WTC11 (cell line): ENCODE measurements around the gene DTNBP1. TPM values are rescaled to one million over a fixed set of nuclear protein-coding genes. Genes with fewer than 3 reads are reported as not detected.

ENCODE experiments used
- ATAC-seq: fragments of 200-7000 bp; cut with Tn5 transposase; 2 replicates; pipeline ENCODE4 v1.10.0; 2021; ENCODE audit warnings: mild to moderate bottlenecking, moderate library complexity
- CTCF ChIA-PET: fragments of 300-600 bp; sonication (Branson Sonifier 250); formaldehyde crosslinking; loops from one replicate; lab custom pipeline; 2021; ENCODE audit warnings: antibody characterized with exemption; lab: Charles Lee
- POLR2A ChIA-PET: fragments of 350-600 bp; sonication (Branson Sonifier 250); formaldehyde crosslinking; loops from one replicate; lab custom pipeline; 2021; ENCODE audit warnings: antibody characterized with exemption; lab: Charles Lee
- DNase-seq: peaks from one replicate; pipeline ENCODE4 v3.0.0; 2021; ENCODE audit warnings: low spot score
- H3K27ac Mint-ChIP-seq: 2 replicates; pipeline ENCODE4 v1.8.0; 2021; ENCODE audit warnings: mixed read lengths
- H3K27me3 Mint-ChIP-seq: 2 replicates; pipeline ENCODE4 v1.8.0; 2021; ENCODE audit warnings: low read depth, mild to moderate bottlenecking, moderate library complexity, mixed read lengths
- H3K36me3 Mint-ChIP-seq: 2 replicates; pipeline ENCODE4 v1.8.0; 2021; ENCODE audit warnings: mixed read lengths
- H3K4me1 Mint-ChIP-seq: 2 replicates; pipeline ENCODE4 v1.8.0; 2022; ENCODE audit warnings: mixed read lengths
- H3K4me3 Mint-ChIP-seq: 2 replicates; pipeline ENCODE4 v1.8.0; 2021; ENCODE audit warnings: mild to moderate bottlenecking, moderate library complexity, mixed read lengths
- H3K9me3 Mint-ChIP-seq: 2 replicates; pipeline ENCODE4 v1.8.0; 2021; ENCODE audit warnings: mixed read lengths
- CREM ChIP-seq: sonication (generic); formaldehyde crosslinking; IDR thresholded peaks from 2 replicates; pipeline ENCODE4 v1.8.1; 2022; ENCODE audit warnings: mild to moderate bottlenecking, missing genetic modification reagents, moderate library complexity
- ESRRA ChIP-seq: sonication (generic); formaldehyde crosslinking; IDR thresholded peaks from 2 replicates; pipeline ENCODE4 v1.8.1; 2022; ENCODE audit warnings: mild to moderate bottlenecking, missing genetic modification reagents, borderline replicate concordance
- ETV6 ChIP-seq: sonication (generic); formaldehyde crosslinking; IDR thresholded peaks from 2 replicates; pipeline ENCODE4 v1.8.1; 2022; ENCODE audit warnings: mild to moderate bottlenecking, missing genetic modification reagents
- FOXK1 ChIP-seq: sonication (generic); formaldehyde crosslinking; IDR thresholded peaks from 2 replicates; pipeline ENCODE4 v1.8.0; 2022; ENCODE audit warnings: mild to moderate bottlenecking, moderate library complexity, missing genetic modification reagents
- HMGA2 ChIP-seq: fragments of 250-450 bp; sonication (Bioruptor Pico); IDR thresholded peaks from 2 replicates; pipeline ENCODE4 v1.4.0; 2021; ENCODE audit warnings: mild to moderate bottlenecking, moderate library complexity
- MYBL2 ChIP-seq: sonication (generic); formaldehyde crosslinking; IDR thresholded peaks from 2 replicates; pipeline ENCODE4 v1.8.1; 2023; ENCODE audit warnings: mild to moderate bottlenecking, moderate library complexity, missing genetic modification reagents
- NFATC4 ChIP-seq: fragments of 250-450 bp; sonication (Bioruptor Pico); IDR thresholded peaks from 2 replicates; pipeline ENCODE4 v1.9.0; 2021; ENCODE audit warnings: mild to moderate bottlenecking
- OVOL2 ChIP-seq: fragments of 250-450 bp; sonication (Bioruptor Pico); IDR thresholded peaks from 2 replicates; pipeline ENCODE4 v1.9.0; 2021; ENCODE audit warnings: mild to moderate bottlenecking, borderline replicate concordance
- ZBTB21 ChIP-seq: sonication (generic); formaldehyde crosslinking; IDR thresholded peaks from 2 replicates; pipeline ENCODE4 v1.8.1; 2023; ENCODE audit warnings: mild to moderate bottlenecking, missing genetic modification reagents, borderline replicate concordance
- ZNF138 ChIP-seq: sonication (generic); formaldehyde crosslinking; conservative IDR thresholded peaks from 2 replicates; pipeline ENCODE4 v1.8.1; 2022; ENCODE audit warnings: mild to moderate bottlenecking, moderate library complexity, missing genetic modification reagents
- ZNF232 ChIP-seq: sonication (generic); formaldehyde crosslinking; IDR thresholded peaks from 2 replicates; pipeline ENCODE4 v1.8.0; 2022; ENCODE audit warnings: mild to moderate bottlenecking, missing genetic modification reagents
- ZNF423 ChIP-seq: fragments of 250-450 bp; sonication (Bioruptor Pico); IDR thresholded peaks from 2 replicates; pipeline ENCODE4 v2.1.2; 2022; ENCODE audit warnings: mild to moderate bottlenecking, moderate library complexity
- ZNF671 ChIP-seq: fragments of 250-450 bp; sonication (Bioruptor Pico); IDR thresholded peaks from 2 replicates; pipeline ENCODE4 v1.8.0; 2021; ENCODE audit warnings: mild to moderate bottlenecking
- total RNA-seq: library from RNA; stranded (reverse); gene quantifications from 3 replicates; pipeline ENCODE4 v1.2.3, GENCODE V29; 2021
- TF ChIP-seq, protein P1 (sequence below): sonication (generic); formaldehyde crosslinking; IDR thresholded peaks from 2 replicates; pipeline ENCODE4 v1.8.1; 2023; ENCODE audit warnings: mild to moderate bottlenecking, missing genetic modification reagents, borderline replicate concordance
- TF ChIP-seq, protein P2 (sequence below): sonication (generic); formaldehyde crosslinking; IDR thresholded peaks from 2 replicates; pipeline ENCODE4 v1.8.0; 2022; ENCODE audit warnings: mild to moderate bottlenecking, missing genetic modification reagents
- TF ChIP-seq, protein P3 (sequence below): fragments of 250-450 bp; sonication (Bioruptor Pico); IDR thresholded peaks from 2 replicates; pipeline ENCODE4 v1.9.0; 2021; ENCODE audit warnings: mild to moderate bottlenecking
- TF ChIP-seq, protein P4 (sequence below): fragments of 250-450 bp; sonication (Bioruptor Pico); IDR thresholded peaks from 2 replicates; pipeline ENCODE4 v1.9.0; 2021; ENCODE audit warnings: moderate library complexity, mild to moderate bottlenecking, inconsistent platforms, borderline replicate concordance
- TF ChIP-seq, protein P5 (sequence below): sonication (generic); formaldehyde crosslinking; IDR thresholded peaks from 2 replicates; pipeline ENCODE4 v1.8.1; 2023; ENCODE audit warnings: mild to moderate bottlenecking, moderate library complexity, missing genetic modification reagents
- TF ChIP-seq, protein P6 (sequence below): sonication (generic); formaldehyde crosslinking; IDR thresholded peaks from 2 replicates; pipeline ENCODE4 v1.8.0; 2022; ENCODE audit warnings: mild to moderate bottlenecking, missing genetic modification reagents
- TF ChIP-seq, protein P7 (sequence below): sonication (generic); formaldehyde crosslinking; IDR thresholded peaks from 2 replicates; pipeline ENCODE4 v1.8.0; 2022; ENCODE audit warnings: mild to moderate bottlenecking, missing genetic modification reagents
- TF ChIP-seq, protein P8 (sequence below): sonication (generic); formaldehyde crosslinking; IDR thresholded peaks from 2 replicates; pipeline ENCODE4 v1.8.1; 2022; ENCODE audit warnings: missing genetic modification reagents, borderline replicate concordance
- TF ChIP-seq, protein P9 (sequence below): sonication (generic); formaldehyde crosslinking; conservative IDR thresholded peaks from 2 replicates; pipeline ENCODE4 v1.8.1; 2022; ENCODE audit warnings: mild to moderate bottlenecking, missing genetic modification reagents
- TF ChIP-seq, protein P10 (sequence below): sonication (generic); formaldehyde crosslinking; IDR thresholded peaks from 2 replicates; pipeline ENCODE4 v1.8.1; 2022; ENCODE audit warnings: low read depth, missing genetic modification reagents, borderline replicate concordance

The DTNBP1 gene
- total RNA-seq, 1 experiment from 2014 or later: 15.1 TPM

DNA sequence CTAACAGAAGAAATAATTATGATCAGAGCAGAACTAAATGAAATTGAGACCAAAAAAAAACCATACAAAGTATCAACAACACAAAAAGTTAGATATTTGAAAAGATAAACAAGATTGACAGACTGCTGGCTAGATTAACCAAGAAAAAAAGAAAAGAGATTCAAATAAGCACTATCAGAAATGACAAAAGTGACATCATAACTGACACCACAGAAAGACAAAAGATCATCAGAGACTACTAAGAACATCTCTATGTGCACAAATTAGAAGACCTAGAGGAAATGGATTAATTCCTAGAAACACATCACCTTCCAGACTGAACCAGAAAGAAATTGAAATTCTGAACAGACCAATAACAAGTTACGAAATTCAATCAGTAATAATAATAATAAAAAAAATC, 17.9 kb downstream of the DTNBP1 start:
- TF ChIP-seq CREM: no peak
- TF ChIP-seq, protein P1, sequence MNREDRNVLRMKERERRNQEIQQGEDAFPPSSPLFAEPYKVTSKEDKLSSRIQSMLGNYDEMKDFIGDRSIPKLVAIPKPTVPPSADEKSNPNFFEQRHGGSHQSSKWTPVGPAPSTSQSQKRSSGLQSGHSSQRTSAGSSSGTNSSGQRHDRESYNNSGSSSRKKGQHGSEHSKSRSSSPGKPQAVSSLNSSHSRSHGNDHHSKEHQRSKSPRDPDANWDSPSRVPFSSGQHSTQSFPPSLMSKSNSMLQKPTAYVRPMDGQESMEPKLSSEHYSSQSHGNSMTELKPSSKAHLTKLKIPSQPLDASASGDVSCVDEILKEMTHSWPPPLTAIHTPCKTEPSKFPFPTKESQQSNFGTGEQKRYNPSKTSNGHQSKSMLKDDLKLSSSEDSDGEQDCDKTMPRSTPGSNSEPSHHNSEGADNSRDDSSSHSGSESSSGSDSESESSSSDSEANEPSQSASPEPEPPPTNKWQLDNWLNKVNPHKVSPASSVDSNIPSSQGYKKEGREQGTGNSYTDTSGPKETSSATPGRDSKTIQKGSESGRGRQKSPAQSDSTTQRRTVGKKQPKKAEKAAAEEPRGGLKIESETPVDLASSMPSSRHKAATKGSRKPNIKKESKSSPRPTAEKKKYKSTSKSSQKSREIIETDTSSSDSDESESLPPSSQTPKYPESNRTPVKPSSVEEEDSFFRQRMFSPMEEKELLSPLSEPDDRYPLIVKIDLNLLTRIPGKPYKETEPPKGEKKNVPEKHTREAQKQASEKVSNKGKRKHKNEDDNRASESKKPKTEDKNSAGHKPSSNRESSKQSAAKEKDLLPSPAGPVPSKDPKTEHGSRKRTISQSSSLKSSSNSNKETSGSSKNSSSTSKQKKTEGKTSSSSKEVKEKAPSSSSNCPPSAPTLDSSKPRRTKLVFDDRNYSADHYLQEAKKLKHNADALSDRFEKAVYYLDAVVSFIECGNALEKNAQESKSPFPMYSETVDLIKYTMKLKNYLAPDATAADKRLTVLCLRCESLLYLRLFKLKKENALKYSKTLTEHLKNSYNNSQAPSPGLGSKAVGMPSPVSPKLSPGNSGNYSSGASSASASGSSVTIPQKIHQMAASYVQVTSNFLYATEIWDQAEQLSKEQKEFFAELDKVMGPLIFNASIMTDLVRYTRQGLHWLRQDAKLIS (CRISPR knock-in tag): no peak
- no peak for TF ChIP-seq ZNF232 (CRISPR knock-in tag)
- no peak for TF ChIP-seq OVOL2 (CRISPR knock-in tag)
- TF ChIP-seq MYBL2: no peak
- TF ChIP-seq, protein P2, sequence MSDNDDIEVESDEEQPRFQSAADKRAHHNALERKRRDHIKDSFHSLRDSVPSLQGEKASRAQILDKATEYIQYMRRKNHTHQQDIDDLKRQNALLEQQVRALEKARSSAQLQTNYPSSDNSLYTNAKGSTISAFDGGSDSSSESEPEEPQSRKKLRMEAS (CRISPR knock-in tag): no peak
- TF ChIP-seq, protein P3, sequence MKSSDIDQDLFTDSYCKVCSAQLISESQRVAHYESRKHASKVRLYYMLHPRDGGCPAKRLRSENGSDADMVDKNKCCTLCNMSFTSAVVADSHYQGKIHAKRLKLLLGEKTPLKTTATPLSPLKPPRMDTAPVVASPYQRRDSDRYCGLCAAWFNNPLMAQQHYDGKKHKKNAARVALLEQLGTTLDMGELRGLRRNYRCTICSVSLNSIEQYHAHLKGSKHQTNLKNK: no peak
- TF ChIP-seq, protein P4, sequence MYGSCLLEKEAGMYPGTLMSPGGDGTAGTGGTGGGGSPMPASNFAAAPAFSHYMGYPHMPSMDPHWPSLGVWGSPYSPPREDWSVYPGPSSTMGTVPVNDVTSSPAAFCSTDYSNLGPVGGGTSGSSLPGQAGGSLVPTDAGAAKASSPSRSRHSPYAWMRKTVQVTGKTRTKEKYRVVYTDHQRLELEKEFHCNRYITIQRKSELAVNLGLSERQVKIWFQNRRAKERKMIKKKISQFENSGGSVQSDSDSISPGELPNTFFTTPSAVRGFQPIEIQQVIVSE: no peak
- no peak for TF ChIP-seq ETV6
- no peak for TF ChIP-seq ZNF423 (CRISPR knock-in tag)
- TF ChIP-seq, protein P5, sequence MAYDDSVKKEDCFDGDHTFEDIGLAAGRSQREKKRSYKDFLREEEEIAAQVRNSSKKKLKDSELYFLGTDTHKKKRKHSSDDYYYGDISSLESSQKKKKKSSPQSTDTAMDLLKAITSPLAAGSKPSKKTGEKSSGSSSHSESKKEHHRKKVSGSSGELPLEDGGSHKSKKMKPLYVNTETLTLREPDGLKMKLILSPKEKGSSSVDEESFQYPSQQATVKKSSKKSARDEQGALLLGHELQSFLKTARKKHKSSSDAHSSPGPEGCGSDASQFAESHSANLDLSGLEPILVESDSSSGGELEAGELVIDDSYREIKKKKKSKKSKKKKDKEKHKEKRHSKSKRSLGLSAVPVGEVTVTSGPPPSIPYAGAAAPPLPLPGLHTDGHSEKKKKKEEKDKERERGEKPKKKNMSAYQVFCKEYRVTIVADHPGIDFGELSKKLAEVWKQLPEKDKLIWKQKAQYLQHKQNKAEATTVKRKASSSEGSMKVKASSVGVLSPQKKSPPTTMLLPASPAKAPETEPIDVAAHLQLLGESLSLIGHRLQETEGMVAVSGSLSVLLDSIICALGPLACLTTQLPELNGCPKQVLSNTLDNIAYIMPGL (CRISPR knock-in tag): no peak
- TF ChIP-seq, protein P6, sequence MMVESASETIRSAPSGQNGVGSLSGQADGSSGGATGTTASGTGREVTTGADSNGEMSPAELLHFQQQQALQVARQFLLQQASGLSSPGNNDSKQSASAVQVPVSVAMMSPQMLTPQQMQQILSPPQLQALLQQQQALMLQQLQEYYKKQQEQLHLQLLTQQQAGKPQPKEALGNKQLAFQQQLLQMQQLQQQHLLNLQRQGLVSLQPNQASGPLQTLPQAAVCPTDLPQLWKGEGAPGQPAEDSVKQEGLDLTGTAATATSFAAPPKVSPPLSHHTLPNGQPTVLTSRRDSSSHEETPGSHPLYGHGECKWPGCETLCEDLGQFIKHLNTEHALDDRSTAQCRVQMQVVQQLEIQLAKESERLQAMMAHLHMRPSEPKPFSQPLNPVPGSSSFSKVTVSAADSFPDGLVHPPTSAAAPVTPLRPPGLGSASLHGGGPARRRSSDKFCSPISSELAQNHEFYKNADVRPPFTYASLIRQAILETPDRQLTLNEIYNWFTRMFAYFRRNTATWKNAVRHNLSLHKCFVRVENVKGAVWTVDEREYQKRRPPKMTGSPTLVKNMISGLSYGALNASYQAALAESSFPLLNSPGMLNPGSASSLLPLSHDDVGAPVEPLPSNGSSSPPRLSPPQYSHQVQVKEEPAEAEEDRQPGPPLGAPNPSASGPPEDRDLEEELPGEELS: no peak
- TF ChIP-seq, protein P7, sequence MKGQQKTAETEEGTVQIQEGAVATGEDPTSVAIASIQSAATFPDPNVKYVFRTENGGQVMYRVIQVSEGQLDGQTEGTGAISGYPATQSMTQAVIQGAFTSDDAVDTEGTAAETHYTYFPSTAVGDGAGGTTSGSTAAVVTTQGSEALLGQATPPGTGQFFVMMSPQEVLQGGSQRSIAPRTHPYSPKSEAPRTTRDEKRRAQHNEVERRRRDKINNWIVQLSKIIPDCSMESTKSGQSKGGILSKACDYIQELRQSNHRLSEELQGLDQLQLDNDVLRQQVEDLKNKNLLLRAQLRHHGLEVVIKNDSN (CRISPR knock-in tag): no peak
- no peak for TF ChIP-seq ESRRA
- no peak for TF ChIP-seq ZNF138 (CRISPR knock-in tag)
- POLR2A ChIA-PET: no interaction called here
- Mint-ChIP-seq H3K4me3 (no peak overlapping the region), H3K9me3 (peaks cover 16% of the 10 kb centered on the region), H3K4me1 (no peaks in the 10 kb centered on the region), H3K27me3 (no peaks in the 10 kb centered on the region), H3K27ac (no peak overlapping the region), H3K36me3 (peaks cover 21% of the 10 kb centered on the region)
- DNase-seq: no peak
- no peak for ATAC-seq
- CTCF ChIA-PET: no interaction called here

DNA sequence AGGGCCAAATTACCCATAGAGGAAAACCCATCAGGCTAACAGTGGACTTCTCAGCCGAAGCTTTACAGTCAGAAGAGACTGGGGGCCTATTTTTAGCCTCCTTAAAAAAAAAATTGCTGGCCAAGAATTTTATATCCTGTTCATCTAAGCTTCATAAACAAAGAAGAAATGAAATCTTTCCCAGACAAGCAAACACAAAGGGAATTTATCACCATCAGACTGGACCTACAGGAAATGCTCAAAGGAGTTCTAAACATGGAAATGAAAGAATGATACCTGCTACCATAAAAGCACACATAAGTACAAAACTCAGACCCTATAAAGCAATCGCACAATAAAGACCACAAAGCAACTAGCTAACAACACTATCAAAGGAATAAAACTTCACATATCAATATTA, 19.3 kb downstream of the DTNBP1 start:
- POLR2A ChIA-PET: no interaction called here
- CTCF ChIA-PET: interaction anchor here (1.2 kb wide), 1 partner anchor 539 kb away, joined by 3 read pairs; no protein-coding TSS in a partner anchor
- DNase-seq (no peak), ATAC-seq (no peak)
- H3K4me1 Mint-ChIP-seq: no peaks in the 10 kb centered on the region
- H3K36me3 Mint-ChIP-seq: peaks cover 25% of the 10 kb centered on the region
- no peaks in the 10 kb centered on the region for H3K27me3 Mint-ChIP-seq
- H3K27ac Mint-ChIP-seq: no peak overlapping the region
- peaks cover 21% of the 10 kb centered on the region for H3K9me3 Mint-ChIP-seq
- no peak overlapping the region for H3K4me3 Mint-ChIP-seq
- no peak for TF ChIP-seq FOXK1 (CRISPR knock-in tag)
- TF ChIP-seq, protein P8, sequence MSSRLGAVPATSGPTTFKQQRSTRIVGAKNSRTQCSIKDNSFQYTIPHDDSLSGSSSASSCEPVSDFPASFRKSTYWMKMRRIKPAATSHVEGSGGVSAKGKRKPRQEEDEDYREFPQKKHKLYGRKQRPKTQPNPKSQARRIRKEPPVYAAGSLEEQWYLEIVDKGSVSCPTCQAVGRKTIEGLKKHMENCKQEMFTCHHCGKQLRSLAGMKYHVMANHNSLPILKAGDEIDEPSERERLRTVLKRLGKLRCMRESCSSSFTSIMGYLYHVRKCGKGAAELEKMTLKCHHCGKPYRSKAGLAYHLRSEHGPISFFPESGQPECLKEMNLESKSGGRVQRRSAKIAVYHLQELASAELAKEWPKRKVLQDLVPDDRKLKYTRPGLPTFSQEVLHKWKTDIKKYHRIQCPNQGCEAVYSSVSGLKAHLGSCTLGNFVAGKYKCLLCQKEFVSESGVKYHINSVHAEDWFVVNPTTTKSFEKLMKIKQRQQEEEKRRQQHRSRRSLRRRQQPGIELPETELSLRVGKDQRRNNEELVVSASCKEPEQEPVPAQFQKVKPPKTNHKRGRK (CRISPR knock-in tag): no peak
- TF ChIP-seq ZBTB21 (CRISPR knock-in tag): no peak
- TF ChIP-seq ZNF671: no peak
- TF ChIP-seq, protein P9, sequence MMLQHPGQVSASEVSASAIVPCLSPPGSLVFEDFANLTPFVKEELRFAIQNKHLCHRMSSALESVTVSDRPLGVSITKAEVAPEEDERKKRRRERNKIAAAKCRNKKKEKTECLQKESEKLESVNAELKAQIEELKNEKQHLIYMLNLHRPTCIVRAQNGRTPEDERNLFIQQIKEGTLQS: no peak
- no peak for TF ChIP-seq HMGA2
- TF ChIP-seq, protein P10, sequence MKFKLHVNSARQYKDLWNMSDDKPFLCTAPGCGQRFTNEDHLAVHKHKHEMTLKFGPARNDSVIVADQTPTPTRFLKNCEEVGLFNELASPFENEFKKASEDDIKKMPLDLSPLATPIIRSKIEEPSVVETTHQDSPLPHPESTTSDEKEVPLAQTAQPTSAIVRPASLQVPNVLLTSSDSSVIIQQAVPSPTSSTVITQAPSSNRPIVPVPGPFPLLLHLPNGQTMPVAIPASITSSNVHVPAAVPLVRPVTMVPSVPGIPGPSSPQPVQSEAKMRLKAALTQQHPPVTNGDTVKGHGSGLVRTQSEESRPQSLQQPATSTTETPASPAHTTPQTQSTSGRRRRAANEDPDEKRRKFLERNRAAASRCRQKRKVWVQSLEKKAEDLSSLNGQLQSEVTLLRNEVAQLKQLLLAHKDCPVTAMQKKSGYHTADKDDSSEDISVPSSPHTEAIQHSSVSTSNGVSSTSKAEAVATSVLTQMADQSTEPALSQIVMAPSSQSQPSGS (CRISPR knock-in tag): no peak
- TF ChIP-seq NFATC4 (CRISPR knock-in tag): no peak
